HG03565 (cell line): Measurements from ENCODE around the gene RGS6.

Source experiments
- ATAC-seq: cut with Tn5 transposase; IDR thresholded peaks from one replicate; pipeline ENCODE4 v1.9.1; 2021; ENCODE audit warnings: mild to moderate bottlenecking, moderate library complexity; ENCODE audit not compliant: unreplicated experiment

Gene RGS6

GRCh38 chr14:72389200-72389599 is 457.0 kb downstream of the RGS6 start:
- no peak for ATAC-seq

GRCh38 chr14:72401101-72401625 is 468.9 kb downstream of the RGS6 start:
- no peak for ATAC-seq

DNA sequence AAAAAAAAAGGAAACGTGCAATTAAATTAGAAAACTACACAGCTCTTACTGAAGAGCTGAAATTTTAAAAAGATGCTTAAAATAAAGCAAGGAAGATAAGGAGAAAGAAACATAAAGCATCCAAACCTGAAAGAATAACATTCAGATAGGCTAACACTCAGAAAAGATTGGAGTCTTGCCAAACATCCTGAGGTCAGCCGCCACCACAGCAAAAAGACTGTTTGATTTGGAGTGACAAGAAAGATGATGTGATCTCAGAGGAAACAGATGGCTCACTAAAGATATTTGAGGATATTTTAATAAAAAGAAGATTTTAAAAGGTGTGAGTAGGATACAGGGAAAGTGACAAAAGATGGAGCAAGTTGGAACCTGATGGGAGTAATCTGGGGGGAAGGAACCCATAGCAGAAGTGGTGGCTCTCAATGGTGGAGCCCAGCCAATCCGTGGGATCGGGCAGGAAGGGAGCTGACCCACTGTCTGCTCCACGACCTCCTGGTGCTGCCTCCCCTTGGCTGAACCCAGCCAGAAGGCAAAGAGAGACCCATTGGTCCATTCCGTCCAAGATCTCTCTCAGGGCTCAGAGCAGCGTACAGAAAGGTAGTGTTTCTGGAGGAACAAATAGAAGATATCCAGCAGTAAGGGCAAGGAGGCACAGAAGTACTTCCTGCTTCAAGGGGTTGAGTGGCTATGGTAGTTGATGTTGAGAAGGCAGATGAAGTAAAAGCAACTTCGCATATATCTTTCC is 469.6 kb downstream of the RGS6 start:
- ATAC-seq, result no peak

GRCh38 chr14:72402377-72402772 is 470.1 kb downstream of the RGS6 start:
- no peak for ATAC-seq

- ATAC-seq, result no peak
These were observed 472.0 kb downstream of the RGS6 start for GRCh38 chr14:72404106-72404774.

GRCh38 chr14:72404998-72405397 is 472.8 kb downstream of the RGS6 start:
- no peak for ATAC-seq

DNA sequence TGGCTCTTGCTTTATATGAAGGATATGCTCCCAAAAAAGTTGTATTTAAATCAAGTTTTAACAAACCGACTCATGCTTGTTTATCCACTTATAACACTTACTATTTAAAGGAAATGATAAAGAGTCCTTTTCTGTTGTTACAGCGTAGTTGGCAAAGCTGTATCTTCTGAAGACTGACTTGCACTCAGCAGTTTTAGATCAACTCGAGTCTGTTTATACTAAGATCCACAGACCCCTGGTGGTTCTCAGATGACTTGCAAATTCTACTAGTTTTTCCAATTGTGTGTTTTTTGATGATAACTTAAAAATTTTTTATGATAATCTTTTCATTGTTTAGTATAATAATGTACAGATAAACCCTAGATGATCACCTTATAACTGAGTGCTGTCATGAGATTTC is 475.8 kb downstream of the RGS6 start:
- ATAC-seq, result no peak

DNA sequence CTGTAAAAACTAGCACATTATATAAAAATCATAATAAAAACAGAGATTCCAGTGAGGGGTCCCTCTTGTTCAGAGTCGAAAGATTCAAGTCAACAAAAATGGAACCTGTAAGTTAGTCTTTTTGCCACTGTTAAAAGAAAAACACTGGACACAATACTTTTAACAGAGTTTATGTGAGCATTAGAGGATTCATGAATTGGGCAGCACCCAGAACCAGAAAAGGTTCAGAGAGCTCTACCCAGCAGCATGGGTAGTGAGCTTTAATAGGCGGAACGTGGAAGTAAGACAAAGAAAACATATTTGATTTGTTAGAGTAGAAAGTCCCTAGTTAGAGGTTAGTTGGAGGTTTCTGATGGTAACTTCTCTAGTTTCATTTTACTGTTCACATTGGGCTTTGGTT is 476.8 kb downstream of the RGS6 start:
- no peak for ATAC-seq

GRCh38 chr14:72416081-72416849 is 484.0 kb downstream of the RGS6 start:
- no peak for ATAC-seq

GRCh38 chr14:72416892-72417291 is 484.7 kb downstream of the RGS6 start:
- ATAC-seq, result no peak

DNA sequence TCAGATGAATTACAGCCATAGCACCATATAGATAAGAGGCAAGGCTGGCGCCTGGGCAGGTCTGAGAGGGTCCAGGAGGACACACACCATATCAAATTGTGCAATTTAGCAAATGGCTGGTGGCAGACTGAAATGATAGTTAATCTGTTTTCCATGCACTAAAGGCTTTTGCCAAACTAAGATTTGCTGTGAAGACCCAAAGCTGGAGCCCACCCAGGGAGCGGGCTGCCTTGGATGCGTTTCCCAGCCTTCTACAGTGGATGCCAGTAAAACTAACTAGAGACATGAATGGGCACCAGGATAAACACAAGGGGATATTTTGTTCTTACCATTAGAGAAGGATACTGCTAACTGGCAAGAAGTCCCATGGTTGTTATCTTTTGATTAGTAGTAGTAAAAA is 486.6 kb downstream of the RGS6 start:
- ATAC-seq, result no peak

- no peak for ATAC-seq
These were observed 487.1 kb downstream of the RGS6 start for GRCh38 chr14:72419226-72419775.

- ATAC-seq, result no peak
These were observed 488.7 kb downstream of the RGS6 start for GRCh38 chr14:72420749-72421474.

DNA sequence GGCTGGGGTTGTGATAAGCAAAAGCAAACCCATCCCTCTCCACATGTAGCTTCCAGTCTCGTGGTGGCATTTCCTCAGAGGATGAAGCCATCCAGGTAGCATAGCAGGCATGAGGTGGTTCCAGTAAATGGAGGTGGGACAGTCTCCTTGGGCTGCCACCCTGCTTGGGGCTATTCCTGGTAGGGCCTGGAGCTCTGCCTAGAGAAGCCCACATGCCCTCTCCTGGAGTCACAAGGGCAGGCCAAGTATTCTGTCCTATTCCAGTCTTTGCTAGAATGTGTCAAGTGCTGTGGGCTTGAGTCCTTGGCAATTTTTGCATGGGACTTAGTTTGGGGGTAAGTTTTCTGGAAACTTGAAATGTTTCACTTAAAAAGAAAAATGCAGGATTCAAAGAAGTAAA is 491.7 kb downstream of the RGS6 start:
- no peak for ATAC-seq

GRCh38 chr14:72430457-72430856 is 498.2 kb downstream of the RGS6 start:
- ATAC-seq, result no peak

- ATAC-seq, result no peak
These were observed 500.5 kb downstream of the RGS6 start for GRCh38 chr14:72432748-72433147.

GRCh38 chr14:72433511-72433910 is 501.3 kb downstream of the RGS6 start:
- no peak for ATAC-seq

GRCh38 chr14:72434856-72435255 is 502.6 kb downstream of the RGS6 start:
- ATAC-seq, result no peak

DNA sequence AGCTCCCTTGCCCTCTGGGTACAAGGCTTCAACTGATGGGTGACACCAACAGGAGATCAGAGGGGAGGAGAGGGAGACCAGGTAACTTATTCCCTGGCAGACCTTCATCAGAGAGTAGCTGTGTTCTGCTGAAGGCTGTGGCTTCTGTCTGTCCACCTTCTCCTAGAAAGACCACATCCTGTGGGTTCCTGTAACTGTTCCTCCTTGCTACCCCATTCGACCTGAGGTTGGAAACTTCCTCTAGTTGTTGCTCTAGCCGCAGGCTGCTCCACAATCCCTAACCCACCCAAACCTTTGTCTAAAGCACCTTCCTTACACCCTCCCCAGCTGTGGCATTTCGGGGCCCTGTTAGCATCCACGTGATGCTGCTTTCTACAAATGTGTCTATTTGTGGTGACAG is 507.5 kb downstream of the RGS6 start:
- no peak for ATAC-seq

DNA sequence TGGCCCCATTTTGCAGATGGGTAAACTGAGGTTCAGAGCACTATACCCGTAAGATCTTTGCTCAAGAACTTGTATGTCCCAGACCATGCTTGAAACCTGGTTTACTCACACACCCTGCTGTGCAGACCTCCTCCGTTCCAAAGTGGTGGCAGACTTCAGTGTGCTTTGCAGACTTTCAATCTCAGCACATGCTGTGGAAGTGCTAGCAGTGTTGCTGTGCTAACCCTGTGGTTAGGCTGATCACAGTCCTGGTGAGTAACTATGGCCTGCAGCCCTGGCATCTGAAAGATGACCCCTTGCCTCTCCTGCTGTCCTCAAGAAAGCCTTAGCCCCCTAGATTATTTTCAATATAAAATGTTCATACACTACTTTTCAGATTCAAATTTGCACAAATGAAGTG is 511.0 kb downstream of the RGS6 start:
- ATAC-seq, result no peak

GRCh38 chr14:72443991-72444441 is 511.8 kb downstream of the RGS6 start:
- no peak for ATAC-seq
